ENCODE data around the gene KDF1.

The KDF1 gene

DNA sequence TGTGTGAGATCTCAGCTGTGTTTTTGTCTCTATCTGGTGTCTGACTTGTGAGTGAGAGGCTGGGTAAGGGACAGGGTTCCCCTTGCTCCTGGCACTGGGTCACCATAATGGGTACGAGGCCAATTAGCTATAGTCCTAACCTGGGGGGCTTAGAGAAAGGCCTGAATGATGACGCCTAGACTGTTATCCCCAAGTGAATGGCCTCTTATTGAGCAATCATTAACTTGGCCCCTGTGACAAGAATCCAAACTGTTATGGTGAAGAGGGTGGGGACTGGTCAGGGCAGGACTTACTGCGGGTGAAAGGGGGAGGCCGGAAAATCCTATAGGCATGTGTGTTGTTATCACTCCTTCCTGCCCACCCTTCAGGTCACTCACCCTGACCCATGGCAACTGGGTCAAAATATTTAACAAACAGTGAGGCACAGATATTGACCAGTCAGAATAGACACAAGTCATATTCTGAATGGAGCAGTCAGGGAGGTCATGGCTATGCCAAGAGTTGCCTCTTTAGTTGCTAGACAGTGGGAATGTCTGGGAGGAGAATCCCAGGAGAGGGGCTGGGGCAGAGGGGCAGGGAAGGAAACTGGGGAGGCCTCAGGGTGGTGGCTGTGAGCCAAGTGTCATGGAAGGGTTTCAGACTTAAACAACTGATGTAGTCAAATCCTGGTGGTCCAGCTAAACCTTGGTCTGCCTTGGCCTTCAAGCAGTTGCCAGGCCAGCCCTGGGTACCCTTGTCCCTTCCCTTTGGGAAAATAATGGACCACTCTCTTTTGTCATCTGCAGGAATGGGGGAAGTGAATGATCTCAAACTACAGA lies 49.7 kb downstream of the KDF1 start:
- peaks cover 3% of the 10 kb centered on the region for H3K4me1 ChIP-seq

DNA sequence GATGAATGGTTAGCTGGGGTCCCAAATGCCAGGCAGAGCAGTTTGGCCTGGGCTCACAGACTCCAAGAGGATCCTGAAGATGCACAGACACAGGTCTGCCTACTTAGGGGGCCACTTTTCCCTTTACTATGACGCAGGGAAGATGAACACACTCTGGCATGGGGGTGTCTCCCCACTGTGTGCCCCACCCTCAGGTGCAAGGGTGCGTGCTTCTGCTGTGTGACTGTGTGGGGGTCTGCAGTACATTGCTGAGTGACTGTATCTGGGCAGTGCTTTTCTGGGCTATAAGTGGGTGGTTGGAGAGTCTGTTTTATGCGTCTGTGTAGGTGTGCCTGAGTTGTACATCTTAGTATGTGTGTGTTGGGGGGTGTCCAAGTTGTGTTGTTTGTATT lies 50.3 kb downstream of the KDF1 start:
- H3K27ac ChIP-seq: no peak overlapping the region
- H3K9me3 ChIP-seq (ENCODE audit: control insufficient read depth, low read length): no peaks in the 10 kb centered on the region

More for the DNA sequence above, 49.7 kb downstream of the KDF1 start:
- Histone ChIP-seq H3K79me2 (no peaks in the 10 kb centered on the region), H3K4me3 (ENCODE audit: low read depth, low read length) (no peak overlapping the region), H3K27me3 (ENCODE audit: control insufficient read depth, insufficient read depth, low read length) (no peaks in the 10 kb centered on the region), H3K36me3 (ENCODE audit: control insufficient read depth, insufficient read depth, low read length) (no peaks in the 10 kb centered on the region), H3K4me2 (ENCODE audit: low read length) (no peak overlapping the region), H3K9ac (no peak overlapping the region), H3K27ac (no peak overlapping the region), H3K9me3 (ENCODE audit: control insufficient read depth, low read length) (no peaks in the 10 kb centered on the region), H2AFZ (no peak overlapping the region)
- TF ChIP-seq, protein P1, sequence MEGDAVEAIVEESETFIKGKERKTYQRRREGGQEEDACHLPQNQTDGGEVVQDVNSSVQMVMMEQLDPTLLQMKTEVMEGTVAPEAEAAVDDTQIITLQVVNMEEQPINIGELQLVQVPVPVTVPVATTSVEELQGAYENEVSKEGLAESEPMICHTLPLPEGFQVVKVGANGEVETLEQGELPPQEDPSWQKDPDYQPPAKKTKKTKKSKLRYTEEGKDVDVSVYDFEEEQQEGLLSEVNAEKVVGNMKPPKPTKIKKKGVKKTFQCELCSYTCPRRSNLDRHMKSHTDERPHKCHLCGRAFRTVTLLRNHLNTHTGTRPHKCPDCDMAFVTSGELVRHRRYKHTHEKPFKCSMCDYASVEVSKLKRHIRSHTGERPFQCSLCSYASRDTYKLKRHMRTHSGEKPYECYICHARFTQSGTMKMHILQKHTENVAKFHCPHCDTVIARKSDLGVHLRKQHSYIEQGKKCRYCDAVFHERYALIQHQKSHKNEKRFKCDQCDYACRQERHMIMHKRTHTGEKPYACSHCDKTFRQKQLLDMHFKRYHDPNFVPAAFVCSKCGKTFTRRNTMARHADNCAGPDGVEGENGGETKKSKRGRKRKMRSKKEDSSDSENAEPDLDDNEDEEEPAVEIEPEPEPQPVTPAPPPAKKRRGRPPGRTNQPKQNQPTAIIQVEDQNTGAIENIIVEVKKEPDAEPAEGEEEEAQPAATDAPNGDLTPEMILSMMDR (IDR thresholded peaks at IDR 0.05): no peak

DNA sequence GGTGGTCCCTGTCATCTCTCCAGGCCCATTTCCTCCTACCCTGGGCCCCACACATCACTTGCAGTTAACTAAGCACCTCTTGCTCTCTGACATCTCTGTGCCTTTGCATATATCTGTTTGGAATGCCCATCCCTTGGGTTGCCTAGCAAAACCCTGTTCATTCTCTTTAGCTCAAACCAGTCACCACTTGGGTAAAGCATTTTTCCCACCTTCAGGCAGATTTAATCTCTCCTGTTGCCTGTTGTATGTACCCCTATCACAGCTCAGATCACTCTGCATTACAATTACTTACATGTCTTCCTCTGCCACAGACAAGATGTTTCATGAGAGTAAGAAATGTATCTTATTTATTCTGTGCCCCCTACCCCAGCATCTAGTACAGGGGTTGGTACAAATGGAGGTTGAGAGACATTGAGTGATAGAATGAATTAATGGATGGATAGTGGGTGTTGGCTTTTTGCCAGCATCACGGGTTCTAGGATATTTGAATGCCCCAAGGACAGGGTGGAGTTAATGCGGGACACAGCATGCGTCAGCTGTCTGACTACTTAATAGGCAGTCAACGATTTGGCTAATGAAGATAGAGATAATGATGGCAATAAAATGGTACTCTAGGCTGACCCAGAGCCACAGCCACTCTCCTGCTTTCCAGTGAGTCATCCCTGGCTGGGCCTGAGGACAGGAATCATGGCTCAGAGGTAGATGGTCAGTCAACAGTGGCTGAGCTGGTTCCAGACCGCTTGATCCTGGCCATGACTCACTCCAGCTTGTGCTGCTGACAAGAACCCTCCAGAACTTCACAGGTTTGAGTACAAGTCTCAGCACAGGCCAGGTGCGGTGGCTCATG lies 53.0 kb downstream of the KDF1 start:
- H3K27me3 ChIP-seq (ENCODE audit: control insufficient read depth, insufficient read depth, low read length): no peaks in the 10 kb centered on the region
- no peaks in the 10 kb centered on the region for H3K4me1 ChIP-seq
- H3K4me3 ChIP-seq (ENCODE audit: low read depth, low read length): no peak overlapping the region
- no peak overlapping the region for H2AFZ ChIP-seq
- H3K9me3 ChIP-seq (ENCODE audit: control insufficient read depth, low read length): no peaks in the 10 kb centered on the region
- no peak overlapping the region for H3K9ac ChIP-seq
- no peaks in the 10 kb centered on the region for H3K36me3 ChIP-seq (ENCODE audit: control insufficient read depth, insufficient read depth, low read length)
- H3K79me2 ChIP-seq: no peaks in the 10 kb centered on the region
- H3K4me2 ChIP-seq (ENCODE audit: low read length): no peak overlapping the region
- H3K27ac ChIP-seq: no peak overlapping the region
- TF ChIP-seq, protein P1 (IDR thresholded peaks at IDR 0.05): no peak

More for the DNA sequence above, 50.3 kb downstream of the KDF1 start:
- H3K4me1 ChIP-seq: peaks cover 3% of the 10 kb centered on the region
- H3K9ac ChIP-seq: no peak overlapping the region
- no peak overlapping the region for H3K4me2 ChIP-seq (ENCODE audit: low read length)
- H3K27me3 ChIP-seq (ENCODE audit: control insufficient read depth, insufficient read depth, low read length): no peaks in the 10 kb centered on the region
- TF ChIP-seq, protein P1 (IDR thresholded peaks at IDR 0.05): no peak
- H3K79me2 ChIP-seq: no peaks in the 10 kb centered on the region
- H2AFZ ChIP-seq: no peak overlapping the region
- H3K36me3 ChIP-seq (ENCODE audit: control insufficient read depth, insufficient read depth, low read length): no peaks in the 10 kb centered on the region
- H3K4me3 ChIP-seq (ENCODE audit: low read depth, low read length): no peak overlapping the region

DNA sequence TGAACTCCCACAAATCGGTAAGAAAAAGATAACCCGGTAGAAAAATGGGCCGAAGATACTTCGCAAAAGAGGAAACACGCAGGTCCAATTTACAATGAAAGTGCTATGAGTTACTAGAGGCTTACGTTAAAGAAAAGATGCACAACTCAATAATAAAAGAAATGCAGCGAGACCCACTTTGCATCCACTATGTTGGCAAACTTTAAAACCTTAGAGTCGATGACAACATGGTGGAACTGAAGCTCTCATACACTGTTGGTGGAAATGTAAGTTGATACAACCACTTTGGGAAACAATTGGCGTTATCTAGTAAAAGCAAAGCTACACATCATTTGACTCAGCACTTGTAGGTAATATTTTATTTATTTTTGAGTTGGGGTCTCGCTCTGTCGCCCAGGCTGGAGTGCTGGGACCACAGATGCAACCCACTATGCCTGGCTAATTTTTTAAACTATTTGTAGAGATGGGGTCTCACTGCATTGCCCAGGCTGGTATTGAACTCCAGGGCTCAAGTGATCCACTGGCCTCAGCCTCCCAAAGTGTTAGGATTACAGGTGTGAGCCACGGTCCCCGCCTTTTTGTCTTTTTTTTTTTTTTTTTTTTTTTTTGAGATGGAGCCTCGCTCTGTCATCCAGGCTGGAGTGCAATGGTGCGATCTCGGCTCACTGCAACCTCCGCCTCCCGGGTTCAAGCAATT lies 59.3 kb downstream of the KDF1 start:
- Histone ChIP-seq H3K4me2 (ENCODE audit: low read length) (peak overlapping the region; percentile 76), H3K27me3 (ENCODE audit: control insufficient read depth, insufficient read depth, low read length) (no peaks in the 10 kb centered on the region), H3K4me1 (peaks cover 4% of the 10 kb centered on the region), H3K36me3 (ENCODE audit: control insufficient read depth, insufficient read depth, low read length) (no peaks in the 10 kb centered on the region), H2AFZ (peak overlapping the region; percentile 91), H3K9ac (no peak overlapping the region), H3K79me2 (peaks cover 6% of the 10 kb centered on the region), H3K27ac (peak overlapping the region; percentile 78), H3K9me3 (ENCODE audit: control insufficient read depth, low read length) (no peaks in the 10 kb centered on the region), H3K4me3 (ENCODE audit: low read depth, low read length) (peak overlapping the region; percentile 78)
- TF ChIP-seq, protein P1 (IDR thresholded peaks at IDR 0.05): no peak
